ENCODE data around the gene MON1B. TPM values are rescaled to one million over a fixed set of nuclear protein-coding genes. Genes with fewer than 3 reads are reported as not detected.

The MON1B gene
- total and polyA plus RNA-seq, 2 of the 4 experiments (the other 2 are of a cell fraction): 5.2 to 19.2 TPM

DNA sequence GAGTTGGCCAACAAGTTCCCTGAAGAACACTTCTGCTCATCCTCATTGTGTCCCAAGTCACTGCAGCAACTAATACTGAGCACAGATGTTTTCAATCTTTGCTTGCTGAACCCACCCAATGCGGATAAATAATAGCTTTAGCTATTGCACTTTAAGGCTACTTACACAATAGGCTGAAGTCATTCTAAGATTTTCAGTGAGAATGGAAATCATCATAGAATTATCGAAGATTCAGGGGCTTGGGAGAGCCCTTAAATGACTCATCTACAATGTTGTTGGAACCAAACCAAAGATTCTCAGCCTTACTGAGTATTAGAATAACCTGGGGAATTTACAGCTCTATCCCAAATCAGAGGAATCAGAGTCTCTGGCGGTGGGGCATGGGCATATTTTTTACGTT lies 59.4 kb downstream of the MON1B start:
- TF ChIP-seq CHD1 (IDR thresholded peaks at IDR 0.05; ENCODE audit: low read depth, low read length): no peak
- TF ChIP-seq MAZ (IDR thresholded peaks at IDR 0.05; ENCODE audit: borderline replicate concordance, low read depth, low read length): no peak
- TF ChIP-seq RCOR1 (IDR thresholded peaks at IDR 0.05; ENCODE audit: insufficient replicate concordance, low read length): no peak
- TF ChIP-seq BHLHE40 (IDR thresholded peaks at IDR 0.05; ENCODE audit: low read depth, low read length): no peak
- TF ChIP-seq SMC3 (IDR thresholded peaks at IDR 0.05; ENCODE audit: low read depth, low read length): no peak
- Histone ChIP-seq H3K36me3 (ENCODE audit: control insufficient read depth, insufficient read depth, low read length) (no peaks in the 10 kb centered on the region), H3K4me1 (ENCODE audit: control insufficient read depth, insufficient read depth, low read length) (no peaks in the 10 kb centered on the region), H2AK5ac (ENCODE audit: low read depth, low read length) (no peak overlapping the region), H3K56ac (ENCODE audit: extremely low read depth, insufficient read depth, low read length) (no peak overlapping the region), H2BK120ac (ENCODE audit: low read depth, low read length) (no peak overlapping the region), H3K79me1 (ENCODE audit: low read depth in 1 of 2, low read length in 2 of 2) (no peaks in the 10 kb centered on the region), H3K9me3 (ENCODE audit: control insufficient read depth, insufficient read depth, low read length) (no peaks in the 10 kb centered on the region), H4K91ac (ENCODE audit: insufficient read depth, low read depth, low read length) (no peak overlapping the region), H3K9ac (ENCODE audit: low read depth, low read length) (no peak overlapping the region), H3K14ac (replicated peaks; ENCODE audit: low read depth, low read length) (no peak overlapping the region), H3K4me3 (ENCODE audit: insufficient read depth, low read depth, low read length) (no peak overlapping the region), H2BK15ac (ENCODE audit: low read depth, low read length) (no peak overlapping the region), H3K27me3 (ENCODE audit: control insufficient read depth, insufficient read depth, low read length) (no peaks in the 10 kb centered on the region), H4K5ac (ENCODE audit: low read depth, low read length) (no peak overlapping the region), H2AK9ac (replicated peaks; ENCODE audit: low read depth, low read length, poor library complexity) (no peak overlapping the region), H2BK20ac (ENCODE audit: low read depth, low read length) (no peak overlapping the region), H3K4ac (ENCODE audit: low read depth, low read length) (no peak overlapping the region), H3K4me2 (ENCODE audit: low read depth, low read length) (no peak overlapping the region), H3K9me1 (ENCODE audit: insufficient read depth, low read length) (no peaks in the 10 kb centered on the region), H2BK5ac (ENCODE audit: low read depth, low read length, poor library complexity, severe bottlenecking) (no peak overlapping the region), H3K18ac (ENCODE audit: low read depth, low read length) (no peak overlapping the region), H4K20me1 (ENCODE audit: insufficient read depth, low read length) (no peaks in the 10 kb centered on the region), H2AFZ (replicated peaks; ENCODE audit: low read length, poor library complexity) (no peak overlapping the region), H3K23ac (ENCODE audit: low read depth, low read length) (no peak overlapping the region), H4K8ac (ENCODE audit: low read depth in 2 of 2, low read length in 2 of 2) (no peak overlapping the region), H3K27ac (ENCODE audit: insufficient read depth, low read length) (no peak overlapping the region)
- BruUV-seq (replicated peaks): no TSS peak
- dilution Hi-C loops (cut with HindIII; ENCODE audit: low sequenced_read_pairs, unreplicated experiment) (no loop called here), in situ Hi-C loops (cut with MboI; ENCODE audit: low sequenced_read_pairs) (no loop called here), intact Hi-C loops (cut with micrococcal nuclease) (no loop called here)
- ChIA-PET POLR2A (ENCODE audit: unreplicated experiment) (no interaction called here), CTCF (no interaction called here)
- WGBS, 2 experiments (ENCODE audit: extremely low coverage in 2 of 2, insufficient read length in 1 of 2): no CpG with 5 or more reads among the region's 4 CpGs
- DNase-seq (no peak), ATAC-seq (ENCODE audit: low read depth) (no peak)

Other genes with a start within 250 kb of the MON1B start
- gene SYCE1L, start 8.2 kb downstream of the MON1B start, total RNA-seq (2012; rRNA removed): not detected in 2 replicates
- 0.10 TPM in 1 of 2 replicates, not detected in the other for gene SYCE1L, start 8.2 kb downstream of the MON1B start, polyA plus RNA-seq (2012; rRNA removed)
- gene ADAMTS18, start 243.8 kb downstream of the MON1B start, total RNA-seq (2012; rRNA removed): not detected in 2 replicates
- not detected in 2 replicates for gene ADAMTS18, start 243.8 kb downstream of the MON1B start, polyA plus RNA-seq (2012; rRNA removed)